ENCODE data around the gene SERPINA12. TPM values are rescaled to one million over a fixed set of nuclear protein-coding genes. Genes with fewer than 3 reads are reported as not detected.

Gene SERPINA12
- total and polyA plus RNA-seq, 10 of the 15 experiments (the other 5 are each of a cell fraction or from before 2014, with no cell fraction given), result not detected

DNA sequence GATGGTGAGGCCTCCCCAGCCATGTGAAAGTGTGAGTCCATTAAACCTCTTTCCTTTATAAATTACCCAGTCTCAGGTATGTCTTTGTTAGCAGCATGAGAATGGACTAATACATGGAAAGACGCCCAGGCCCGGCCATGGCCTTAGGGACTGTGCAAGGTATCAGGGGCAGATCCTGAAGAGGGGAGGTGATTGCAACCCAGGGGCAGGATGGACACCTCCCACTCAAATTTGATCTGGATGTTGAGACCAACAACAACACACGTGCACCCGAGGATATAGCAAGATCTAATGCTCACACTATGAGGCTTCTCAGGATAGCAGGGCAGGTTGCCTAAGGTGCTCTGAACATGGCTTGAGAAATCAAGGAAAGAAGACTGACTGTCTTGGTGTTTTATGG lies 38.5 kb upstream of the SERPINA12 start:
- Histone ChIP-seq H3K4me2 (ENCODE audit: control insufficient read depth, insufficient read depth) (no peak overlapping the region), H3K9me3 (replicated peaks; ENCODE audit: control insufficient read depth, insufficient read depth, low read length) (no peaks in the 10 kb centered on the region; the same call in 2 of the 3 replicates), H2AFZ (ENCODE audit: control insufficient read depth, low read depth, low read length) (no peak overlapping the region), H3K9ac (ENCODE audit: control insufficient read depth, insufficient read depth, low read length) (no peak overlapping the region), H3K27me3 (replicated peaks in 1 of 2; ENCODE audit: control insufficient read depth in 2 of 2, insufficient read depth in 2 of 2, low read length in 1 of 2) (peaks cover 0 to 8% of the 10 kb centered on the region in 2 experiments; a peak in 1 of 4 replicates), H3K27ac (ENCODE audit: control insufficient read depth, insufficient read depth) (no peak overlapping the region), H3K4me1 (ENCODE audit: control insufficient read depth, insufficient read depth, low read length) (no peaks in the 10 kb centered on the region), H3K4me3 (no peak overlapping the region), H3K36me3 (ENCODE audit: control insufficient read depth in 2 of 2, insufficient read depth in 2 of 2, low read length in 1 of 2) (no peaks in the 10 kb centered on the region), H4K20me1 (ENCODE audit: control insufficient read depth, insufficient read depth) (no peaks in the 10 kb centered on the region), H3K79me2 (ENCODE audit: control insufficient read depth, insufficient read depth, low read length) (no peaks in the 10 kb centered on the region)
- BruUV-seq (replicated peaks), result no TSS peak
- in situ Hi-C loops (cut with MboI), result loop anchor here (5.0 kb wide), 1 partner anchor 115 kb away; no protein-coding TSS in a partner anchor
- no peak for DNase-seq (ENCODE audit: low read depth, low spot score)
- ATAC-seq, result no peak
- RAD21 ChIA-PET (ENCODE audit: unreplicated experiment), result no interaction called here
- 40% methylated on average over 4 of the region's 4 CpGs for WGBS (ENCODE audit: insufficient coverage, insufficient replicate concordance, low lambda C conversion rate, missing lambda C conversion rate)
- SMC1A ChIA-PET (ENCODE audit: uncharacterized antibody, unreplicated experiment), result interaction anchor here (1.0 kb wide), 1 partner anchor 8 kb away, joined by 3 read pairs; no protein-coding TSS in a partner anchor
- no peak for TF ChIP-seq CBFB (IDR thresholded peaks at IDR 0.05; ENCODE audit: low read depth)
- no peak for TF ChIP-seq TARDBP (IDR thresholded peaks at IDR 0.05; ENCODE audit: borderline replicate concordance)
- no peak for TF ChIP-seq RCOR1 (conservative IDR thresholded peaks at IDR 0.05; ENCODE audit: low read depth, low read length)
- TF ChIP-seq, protein P1, sequence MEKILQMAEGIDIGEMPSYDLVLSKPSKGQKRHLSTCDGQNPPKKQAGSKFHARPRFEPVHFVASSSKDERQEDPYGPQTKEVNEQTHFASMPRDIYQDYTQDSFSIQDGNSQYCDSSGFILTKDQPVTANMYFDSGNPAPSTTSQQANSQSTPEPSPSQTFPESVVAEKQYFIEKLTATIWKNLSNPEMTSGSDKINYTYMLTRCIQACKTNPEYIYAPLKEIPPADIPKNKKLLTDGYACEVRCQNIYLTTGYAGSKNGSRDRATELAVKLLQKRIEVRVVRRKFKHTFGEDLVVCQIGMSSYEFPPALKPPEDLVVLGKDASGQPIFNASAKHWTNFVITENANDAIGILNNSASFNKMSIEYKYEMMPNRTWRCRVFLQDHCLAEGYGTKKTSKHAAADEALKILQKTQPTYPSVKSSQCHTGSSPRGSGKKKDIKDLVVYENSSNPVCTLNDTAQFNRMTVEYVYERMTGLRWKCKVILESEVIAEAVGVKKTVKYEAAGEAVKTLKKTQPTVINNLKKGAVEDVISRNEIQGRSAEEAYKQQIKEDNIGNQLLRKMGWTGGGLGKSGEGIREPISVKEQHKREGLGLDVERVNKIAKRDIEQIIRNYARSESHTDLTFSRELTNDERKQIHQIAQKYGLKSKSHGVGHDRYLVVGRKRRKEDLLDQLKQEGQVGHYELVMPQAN (conservative IDR thresholded peaks at IDR 0.05), result no peak
- no peak for TF ChIP-seq MEF2A (IDR thresholded peaks at IDR 0.05; ENCODE audit: insufficient read depth, low read depth, low read length)
- TF ChIP-seq, protein P2, sequence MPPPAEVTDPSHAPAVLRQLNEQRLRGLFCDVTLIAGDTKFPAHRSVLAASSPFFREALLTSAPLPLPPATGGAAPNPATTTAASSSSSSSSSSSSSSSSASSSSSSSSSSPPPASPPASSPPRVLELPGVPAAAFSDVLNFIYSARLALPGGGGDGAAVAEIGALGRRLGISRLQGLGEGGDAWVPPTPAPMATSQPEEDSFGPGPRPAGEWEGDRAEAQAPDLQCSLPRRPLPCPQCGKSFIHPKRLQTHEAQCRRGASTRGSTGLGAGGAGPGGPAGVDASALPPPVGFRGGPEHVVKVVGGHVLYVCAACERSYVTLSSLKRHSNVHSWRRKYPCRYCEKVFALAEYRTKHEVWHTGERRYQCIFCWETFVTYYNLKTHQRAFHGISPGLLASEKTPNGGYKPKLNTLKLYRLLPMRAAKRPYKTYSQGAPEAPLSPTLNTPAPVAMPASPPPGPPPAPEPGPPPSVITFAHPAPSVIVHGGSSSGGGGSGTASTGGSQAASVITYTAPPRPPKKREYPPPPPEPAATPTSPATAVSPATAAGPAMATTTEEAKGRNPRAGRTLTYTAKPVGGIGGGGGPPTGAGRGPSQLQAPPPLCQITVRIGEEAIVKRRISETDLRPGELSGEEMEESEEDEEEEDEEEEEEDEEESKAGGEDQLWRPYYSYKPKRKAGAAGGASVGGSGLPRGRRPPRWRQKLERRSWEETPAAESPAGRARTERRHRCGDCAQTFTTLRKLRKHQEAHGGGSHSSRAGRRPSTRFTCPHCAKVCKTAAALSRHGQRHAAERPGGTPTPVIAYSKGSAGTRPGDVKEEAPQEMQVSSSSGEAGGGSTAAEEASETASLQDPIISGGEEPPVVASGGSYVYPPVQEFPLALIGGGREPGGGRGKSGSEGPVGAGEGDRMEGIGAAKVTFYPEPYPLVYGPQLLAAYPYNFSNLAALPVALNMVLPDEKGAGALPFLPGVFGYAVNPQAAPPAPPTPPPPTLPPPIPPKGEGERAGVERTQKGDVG (CRISPR knock-in tag; IDR thresholded peaks at IDR 0.05), result no peak
- TF ChIP-seq, protein P3, sequence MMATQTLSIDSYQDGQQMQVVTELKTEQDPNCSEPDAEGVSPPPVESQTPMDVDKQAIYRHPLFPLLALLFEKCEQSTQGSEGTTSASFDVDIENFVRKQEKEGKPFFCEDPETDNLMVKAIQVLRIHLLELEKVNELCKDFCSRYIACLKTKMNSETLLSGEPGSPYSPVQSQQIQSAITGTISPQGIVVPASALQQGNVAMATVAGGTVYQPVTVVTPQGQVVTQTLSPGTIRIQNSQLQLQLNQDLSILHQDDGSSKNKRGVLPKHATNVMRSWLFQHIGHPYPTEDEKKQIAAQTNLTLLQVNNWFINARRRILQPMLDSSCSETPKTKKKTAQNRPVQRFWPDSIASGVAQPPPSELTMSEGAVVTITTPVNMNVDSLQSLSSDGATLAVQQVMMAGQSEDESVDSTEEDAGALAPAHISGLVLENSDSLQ (IDR thresholded peaks at IDR 0.05), result no peak
- TF ChIP-seq, protein P4, sequence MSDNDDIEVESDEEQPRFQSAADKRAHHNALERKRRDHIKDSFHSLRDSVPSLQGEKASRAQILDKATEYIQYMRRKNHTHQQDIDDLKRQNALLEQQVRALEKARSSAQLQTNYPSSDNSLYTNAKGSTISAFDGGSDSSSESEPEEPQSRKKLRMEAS (IDR thresholded peaks at IDR 0.05; ENCODE audit: low read depth, low read length), result no peak
- TF ChIP-seq, protein P5, sequence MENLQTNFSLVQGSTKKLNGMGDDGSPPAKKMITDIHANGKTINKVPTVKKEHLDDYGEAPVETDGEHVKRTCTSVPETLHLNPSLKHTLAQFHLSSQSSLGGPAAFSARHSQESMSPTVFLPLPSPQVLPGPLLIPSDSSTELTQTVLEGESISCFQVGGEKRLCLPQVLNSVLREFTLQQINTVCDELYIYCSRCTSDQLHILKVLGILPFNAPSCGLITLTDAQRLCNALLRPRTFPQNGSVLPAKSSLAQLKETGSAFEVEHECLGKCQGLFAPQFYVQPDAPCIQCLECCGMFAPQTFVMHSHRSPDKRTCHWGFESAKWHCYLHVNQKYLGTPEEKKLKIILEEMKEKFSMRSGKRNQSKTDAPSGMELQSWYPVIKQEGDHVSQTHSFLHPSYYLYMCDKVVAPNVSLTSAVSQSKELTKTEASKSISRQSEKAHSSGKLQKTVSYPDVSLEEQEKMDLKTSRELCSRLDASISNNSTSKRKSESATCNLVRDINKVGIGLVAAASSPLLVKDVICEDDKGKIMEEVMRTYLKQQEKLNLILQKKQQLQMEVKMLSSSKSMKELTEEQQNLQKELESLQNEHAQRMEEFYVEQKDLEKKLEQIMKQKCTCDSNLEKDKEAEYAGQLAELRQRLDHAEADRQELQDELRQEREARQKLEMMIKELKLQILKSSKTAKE (IDR thresholded peaks at IDR 0.05; ENCODE audit: low read depth, poor library complexity, severe bottlenecking), result no peak
- TF ChIP-seq IKZF1 (conservative IDR thresholded peaks at IDR 0.05), result no peak
- FAIRE-seq, result no peak
- CTCF ChIA-PET, result interaction anchor here (1.3 kb wide), 1 partner anchor 134 kb away, joined by 3 read pairs; no protein-coding TSS in a partner anchor
- intact Hi-C loops (cut with micrococcal nuclease; ENCODE audit: unreplicated experiment), result no loop called here
- POLR2A ChIA-PET, result no interaction called here

Measured in GM12878 (cell line).